Astrocyte (in vitro differentiated cells and primary cell): Measurements from ENCODE around the gene SP4. TPM values are rescaled to one million over a fixed set of nuclear protein-coding genes. Genes with fewer than 3 reads are reported as not detected.

Experiments
- DNase-seq: peaks from one replicate; pipeline ENCODE4 v3.0.0-alpha.2; 2010; ENCODE audit warnings: low read depth
- FAIRE-seq: peaks from 2 replicates; lab custom pipeline; 2011; peaks lifted over from hg19 to GRCh38; lab: Jason Lieb, UNC
- H2AFZ ChIP-seq: 2 replicates; pipeline ENCODE4 v1.6.0; 2012; ENCODE audit warnings: low read depth, low read length, inconsistent platforms
- H3K27ac ChIP-seq: 2 replicates; pipeline ENCODE4 v1.5.1; 2011; ENCODE audit warnings: low read depth, low read length, inconsistent platforms
- H3K27me3 ChIP-seq: 2 replicates; pipeline ENCODE4 v1.6.0; 2011; ENCODE audit warnings: low read length, inconsistent platforms; ENCODE audit not compliant: insufficient read depth
- H3K36me3 ChIP-seq: 2 replicates; pipeline ENCODE4 v1.5.1; 2011; ENCODE audit warnings: low read length, inconsistent platforms; ENCODE audit not compliant: insufficient read depth
- H3K4me1 ChIP-seq: 2 replicates; pipeline ENCODE4 v1.5.1; 2011; ENCODE audit warnings: low read length, inconsistent platforms; ENCODE audit not compliant: insufficient read depth
- H3K4me2 ChIP-seq: 2 replicates; pipeline ENCODE4 v1.6.0; 2012; ENCODE audit warnings: low read length, inconsistent platforms
- H3K4me3 ChIP-seq: 2 replicates; pipeline ENCODE4 v1.5.1; 2011; ENCODE audit warnings: low read depth, mild to moderate bottlenecking, low read length, inconsistent platforms; ENCODE audit not compliant: insufficient read depth
- H3K79me2 ChIP-seq: 2 replicates; pipeline ENCODE4 v1.6.0; 2012; ENCODE audit warnings: mild to moderate bottlenecking, low read length, inconsistent platforms; ENCODE audit not compliant: insufficient read depth
- H3K9ac ChIP-seq: 2 replicates; pipeline ENCODE4 v1.6.0; 2012; ENCODE audit warnings: mild to moderate bottlenecking, low read length, inconsistent platforms
- H3K9me3 ChIP-seq: 2 replicates; pipeline ENCODE4 v1.5.1; 2012; ENCODE audit warnings: low read depth, mild to moderate bottlenecking, low read length, inconsistent platforms; ENCODE audit not compliant: insufficient read depth
- H4K20me1 ChIP-seq: 2 replicates; pipeline ENCODE4 v1.6.0; 2012; ENCODE audit warnings: low read length, inconsistent platforms; ENCODE audit not compliant: insufficient read depth
- H3K27ac Mint-ChIP-seq: one replicate; pipeline ENCODE4 v1.8.0; 2021; ENCODE audit warnings: mild to moderate bottlenecking, mixed read lengths; ENCODE audit not compliant: unreplicated experiment
- H3K27me3 Mint-ChIP-seq: one replicate; pipeline ENCODE4 v1.8.0; 2021; ENCODE audit warnings: low read depth, mixed read lengths; ENCODE audit not compliant: unreplicated experiment
- H3K36me3 Mint-ChIP-seq: one replicate; pipeline ENCODE4 v1.8.0; 2021; ENCODE audit warnings: low read depth, mixed read lengths; ENCODE audit not compliant: unreplicated experiment
- H3K4me1 Mint-ChIP-seq: one replicate; pipeline ENCODE4 v1.8.0; 2021; ENCODE audit warnings: low read depth, mixed read lengths; ENCODE audit not compliant: unreplicated experiment
- H3K4me3 Mint-ChIP-seq: one replicate; pipeline ENCODE4 v1.8.0; 2021; ENCODE audit warnings: mild to moderate bottlenecking, moderate library complexity, mixed read lengths; ENCODE audit not compliant: unreplicated experiment
- H3K9me3 Mint-ChIP-seq: one replicate; pipeline ENCODE4 v1.8.0; 2021; ENCODE audit warnings: mild to moderate bottlenecking, mixed read lengths; ENCODE audit not compliant: unreplicated experiment
- CTCF ChIP-seq: IDR thresholded peaks from 2 replicates; pipeline ENCODE4 v1.5.1; 2011; ENCODE audit warnings: low read depth, mild to moderate bottlenecking, inconsistent platforms, low read length, moderate library complexity; ENCODE audit not compliant: insufficient read depth
- EZH2 ChIP-seq: IDR thresholded peaks from 2 replicates; pipeline ENCODE4 v1.6.1; 2012; ENCODE audit warnings: mild to moderate bottlenecking, low read length, inconsistent platforms; ENCODE audit not compliant: insufficient read depth
- total RNA-seq: library from RNA; stranded (reverse); gene quantifications from 2 replicates; pipeline ENCODE4 v1.2.1, GENCODE V29; 2021

The SP4 gene
- total RNA-seq, 1 donor from 2014 or later, result 3.8 TPM

GRCh38 chr7:21407796-21408480, 19.9 kb upstream of the SP4 start:
- Histone ChIP-seq H3K9ac (no peak overlapping the region), H3K27ac (no peak overlapping the region), H4K20me1 (no peaks in the 10 kb centered on the region), H3K4me1 (no peaks in the 10 kb centered on the region), H3K9me3 (no peaks in the 10 kb centered on the region), H3K79me2 (no peaks in the 10 kb centered on the region), H3K27me3 (no peaks in the 10 kb centered on the region), H2AFZ (no peak overlapping the region), H3K4me3 (no peak overlapping the region), H3K36me3 (no peaks in the 10 kb centered on the region), H3K4me2 (no peak overlapping the region)
- no peaks in the 10 kb centered on the region for H3K36me3 Mint-ChIP-seq
- TF ChIP-seq EZH2, result no peak
- no peak for TF ChIP-seq CTCF
- FAIRE-seq (no peak), DNase-seq (no peak)
- no peaks in the 10 kb centered on the region for H3K4me1 Mint-ChIP-seq
- no peak overlapping the region for H3K4me3 Mint-ChIP-seq
- peaks cover 2% of the 10 kb centered on the region for H3K27me3 Mint-ChIP-seq
- H3K27ac Mint-ChIP-seq, result no peak overlapping the region
- H3K9me3 Mint-ChIP-seq, result peaks cover 4% of the 10 kb centered on the region

DNA sequence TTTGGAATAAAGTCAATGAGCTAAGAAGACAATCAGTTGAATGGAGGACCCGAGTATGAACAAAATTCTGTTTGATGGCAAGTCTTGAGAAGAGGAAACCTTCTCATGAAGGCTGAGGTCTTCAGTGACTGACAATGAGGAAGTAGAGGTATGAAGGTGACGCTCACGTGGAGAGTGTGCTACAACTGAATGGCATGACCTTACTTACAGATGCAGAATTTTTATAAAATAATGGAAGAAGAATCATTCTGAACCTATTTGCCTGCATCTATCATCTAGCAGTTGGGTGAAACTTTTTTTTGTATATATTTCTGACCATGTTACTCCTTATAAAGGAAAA, 19.4 kb upstream of the SP4 start:
- Histone ChIP-seq H3K27ac (no peak overlapping the region), H3K27me3 (no peaks in the 10 kb centered on the region), H3K4me2 (no peak overlapping the region), H3K36me3 (no peaks in the 10 kb centered on the region), H4K20me1 (no peaks in the 10 kb centered on the region), H3K79me2 (no peaks in the 10 kb centered on the region), H3K4me1 (no peaks in the 10 kb centered on the region), H3K9me3 (no peaks in the 10 kb centered on the region), H3K4me3 (no peak overlapping the region), H3K9ac (no peak overlapping the region), H2AFZ (no peak overlapping the region)
- FAIRE-seq, result no peak
- Mint-ChIP-seq H3K27ac (no peak overlapping the region), H3K36me3 (no peaks in the 10 kb centered on the region), H3K27me3 (peaks cover 2% of the 10 kb centered on the region), H3K9me3 (peaks cover 4% of the 10 kb centered on the region), H3K4me1 (no peaks in the 10 kb centered on the region), H3K4me3 (no peak overlapping the region)
- no peak for DNase-seq
- no peak for TF ChIP-seq CTCF
- TF ChIP-seq EZH2, result no peak

- peaks cover 5% of the 10 kb centered on the region for H3K9me3 Mint-ChIP-seq
- Histone ChIP-seq H3K4me1 (no peaks in the 10 kb centered on the region), H3K27ac (no peak overlapping the region), H3K9ac (no peak overlapping the region), H3K4me3 (no peak overlapping the region), H3K9me3 (no peaks in the 10 kb centered on the region), H3K36me3 (no peaks in the 10 kb centered on the region), H3K27me3 (no peaks in the 10 kb centered on the region), H2AFZ (no peak overlapping the region), H4K20me1 (no peaks in the 10 kb centered on the region), H3K4me2 (no peak overlapping the region), H3K79me2 (no peaks in the 10 kb centered on the region)
- H3K4me1 Mint-ChIP-seq, result no peaks in the 10 kb centered on the region
- DNase-seq (no peak), FAIRE-seq (no peak)
- TF ChIP-seq EZH2, result no peak
- TF ChIP-seq CTCF, result no peak
- H3K36me3 Mint-ChIP-seq, result no peaks in the 10 kb centered on the region
- H3K27ac Mint-ChIP-seq, result no peak overlapping the region
- H3K27me3 Mint-ChIP-seq, result peaks cover 2% of the 10 kb centered on the region
- H3K4me3 Mint-ChIP-seq, result no peak overlapping the region
These were observed 15.5 kb upstream of the SP4 start for GRCh38 chr7:21412410-21412851.
